Measurements from ENCODE around the gene TGM6.
A peak's percentile ranks its signal among the peaks of the same experiment; 100 is the strongest.

TGM6 gene

GRCh38 chr20:2380601-2381000 lies at the start of gene TGM6:
TGM6 (plus strand) TSS chr20:2380901; CDS start chr20:2380969, 68 bp downstream.
- DNase-seq, result no peak

- DNase-seq, result no peak
Measured at GRCh38 chr20:2331106-2331505, 49.6 kb upstream of the TGM6 start.

GRCh38 chr20:2331901-2332565 lies 48.7 kb upstream of the TGM6 start:
- DNase-seq, result no peak

GRCh38 chr20:2332711-2333110 lies 48.0 kb upstream of the TGM6 start:
- no peak for DNase-seq

- no peak for DNase-seq
Measured at GRCh38 chr20:2333821-2334220, 46.9 kb upstream of the TGM6 start.

- no peak for DNase-seq
Measured at GRCh38 chr20:2335096-2335870, 45.4 kb upstream of the TGM6 start.

GRCh38 chr20:2336471-2336870 lies 44.2 kb upstream of the TGM6 start:
- no peak for DNase-seq

GRCh38 chr20:2337142-2337541 lies 43.6 kb upstream of the TGM6 start:
- no peak for DNase-seq

- DNase-seq, result peak; percentile 35
Measured at GRCh38 chr20:2338411-2339066, 42.2 kb upstream of the TGM6 start.

- DNase-seq, result no peak
Measured at GRCh38 chr20:2340136-2340535, 40.6 kb upstream of the TGM6 start.

- no peak for DNase-seq
Measured at GRCh38 chr20:2340823-2341222, 39.9 kb upstream of the TGM6 start.

- DNase-seq, result no peak
Measured at GRCh38 chr20:2341336-2341735, 39.4 kb upstream of the TGM6 start.

- no peak for DNase-seq
Measured at GRCh38 chr20:2342243-2342642, 38.5 kb upstream of the TGM6 start.

GRCh38 chr20:2346188-2346587 lies 34.5 kb upstream of the TGM6 start:
- DNase-seq, result no peak

GRCh38 chr20:2348336-2348735 lies 32.4 kb upstream of the TGM6 start:
- no peak for DNase-seq

GRCh38 chr20:2349801-2350200 lies 30.9 kb upstream of the TGM6 start:
- DNase-seq, result no peak

GRCh38 chr20:2350606-2351005 lies 30.1 kb upstream of the TGM6 start:
- no peak for DNase-seq

GRCh38 chr20:2353231-2353630 lies 27.5 kb upstream of the TGM6 start:
- peak; percentile 79 for DNase-seq

GRCh38 chr20:2357114-2357513 lies 23.6 kb upstream of the TGM6 start:
- no peak for DNase-seq

GRCh38 chr20:2358006-2358405 lies 22.7 kb upstream of the TGM6 start:
- DNase-seq, result no peak

GRCh38 chr20:2361035-2361593 lies 19.6 kb upstream of the TGM6 start:
- DNase-seq, result no peak

GRCh38 chr20:2363187-2363586 lies 17.5 kb upstream of the TGM6 start:
- no peak for DNase-seq

GRCh38 chr20:2363587-2363986 lies 17.1 kb upstream of the TGM6 start:
- DNase-seq, result no peak

GRCh38 chr20:2364044-2364443 lies 16.7 kb upstream of the TGM6 start:
- DNase-seq, result no peak
